HEK293T (cell line): Measurements from ENCODE around the gene SLC25A26.

Source experiments
- ARNT ChIP-seq: fragments of 450-650 bp; IDR thresholded peaks from 2 replicates; pipeline ENCODE4 v1.6.1; 2017; ENCODE audit warnings: mild to moderate bottlenecking
- BHLHE40 ChIP-seq: fragments of 450-650 bp; IDR thresholded peaks from 2 replicates; pipeline ENCODE4 v1.6.1; 2016; ENCODE audit warnings: mild to moderate bottlenecking, moderate library complexity, borderline replicate concordance
- FOXK2 ChIP-seq: fragments of 450-650 bp; IDR thresholded peaks from 2 replicates; pipeline ENCODE4 v1.6.1; 2016; ENCODE audit warnings: mild to moderate bottlenecking
- FOXM1 ChIP-seq: fragments of 450-650 bp; IDR thresholded peaks from 2 replicates; pipeline ENCODE4 v1.6.1; 2017; ENCODE audit warnings: mild to moderate bottlenecking, borderline replicate concordance

DNA sequence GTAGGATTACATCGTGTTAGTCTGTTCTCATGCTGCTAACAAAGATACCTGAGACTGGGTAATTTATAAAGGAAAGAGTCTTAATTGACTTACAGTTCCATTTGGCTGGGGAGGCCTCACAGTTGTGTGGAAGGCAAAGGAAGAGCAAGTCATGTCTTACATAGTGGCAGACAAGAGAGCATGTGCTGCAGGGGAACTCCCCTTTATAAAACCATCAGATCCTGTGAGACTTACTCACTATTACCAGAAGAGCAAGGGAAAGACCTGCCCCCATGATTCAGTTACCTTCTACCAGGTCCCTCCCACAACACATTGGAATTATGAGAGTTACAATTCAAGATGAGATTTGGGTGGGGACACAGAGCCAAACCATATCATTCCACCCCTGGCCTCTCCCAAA, 3.4 kb downstream of the SLC25A26 start:
- TF ChIP-seq FOXK2 (no peak), BHLHE40 (no peak), ARNT (no peak), FOXM1 (no peak)
